ENCODE data around the gene ZNF865. TPM values are rescaled to one million over a fixed set of nuclear protein-coding genes. Genes with fewer than 3 reads are reported as not detected.

ZNF865 gene
- total RNA-seq, 1 donor from 2014 or later, result 20.3 TPM

DNA sequence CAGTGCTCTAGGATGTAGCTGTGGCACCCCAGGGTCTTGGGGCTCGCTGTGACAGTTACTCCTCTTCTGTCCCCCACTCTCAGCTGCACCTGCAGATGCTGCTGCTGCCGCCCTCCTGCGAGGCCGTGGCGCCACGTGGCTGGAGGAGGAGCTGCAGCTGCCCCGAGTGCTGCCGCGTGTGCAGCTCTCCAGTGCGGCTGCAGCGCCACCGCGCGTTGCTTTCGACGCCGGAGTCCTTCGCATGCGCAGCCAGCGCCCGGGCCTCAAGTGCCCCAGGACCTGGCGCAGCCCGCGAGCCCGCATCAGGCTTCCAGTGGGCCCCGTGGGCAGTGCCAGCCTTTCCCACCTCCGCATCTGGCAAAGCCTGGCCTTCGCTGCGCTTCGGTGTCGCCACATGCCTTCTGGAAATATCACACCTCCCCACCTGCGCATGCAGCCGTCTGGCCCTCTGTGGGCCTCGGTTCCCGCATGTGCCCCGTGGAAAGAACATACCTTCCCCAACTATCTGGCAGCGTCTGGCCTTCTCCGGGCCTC, 34.7 kb downstream of the ZNF865 start:
- peaks cover 60% of the 10 kb centered on the region for H3K4me1 Mint-ChIP-seq
- H3K27ac Mint-ChIP-seq (ENCODE audit: unreplicated experiment), result peak overlapping the region; percentile 86
- no peak for DNase-seq (ENCODE audit: low read depth, low spot score)
- H3K36me3 Mint-ChIP-seq (ENCODE audit: low read depth), result peaks cover 16% of the 10 kb centered on the region
- peaks cover 21% of the 10 kb centered on the region for H3K27me3 Mint-ChIP-seq (ENCODE audit: low read depth)
- H3K4me3 Mint-ChIP-seq, result peak overlapping the region; percentile 96
- TF ChIP-seq, protein P1, sequence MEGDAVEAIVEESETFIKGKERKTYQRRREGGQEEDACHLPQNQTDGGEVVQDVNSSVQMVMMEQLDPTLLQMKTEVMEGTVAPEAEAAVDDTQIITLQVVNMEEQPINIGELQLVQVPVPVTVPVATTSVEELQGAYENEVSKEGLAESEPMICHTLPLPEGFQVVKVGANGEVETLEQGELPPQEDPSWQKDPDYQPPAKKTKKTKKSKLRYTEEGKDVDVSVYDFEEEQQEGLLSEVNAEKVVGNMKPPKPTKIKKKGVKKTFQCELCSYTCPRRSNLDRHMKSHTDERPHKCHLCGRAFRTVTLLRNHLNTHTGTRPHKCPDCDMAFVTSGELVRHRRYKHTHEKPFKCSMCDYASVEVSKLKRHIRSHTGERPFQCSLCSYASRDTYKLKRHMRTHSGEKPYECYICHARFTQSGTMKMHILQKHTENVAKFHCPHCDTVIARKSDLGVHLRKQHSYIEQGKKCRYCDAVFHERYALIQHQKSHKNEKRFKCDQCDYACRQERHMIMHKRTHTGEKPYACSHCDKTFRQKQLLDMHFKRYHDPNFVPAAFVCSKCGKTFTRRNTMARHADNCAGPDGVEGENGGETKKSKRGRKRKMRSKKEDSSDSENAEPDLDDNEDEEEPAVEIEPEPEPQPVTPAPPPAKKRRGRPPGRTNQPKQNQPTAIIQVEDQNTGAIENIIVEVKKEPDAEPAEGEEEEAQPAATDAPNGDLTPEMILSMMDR (conservative IDR thresholded peaks at IDR 0.05), result no peak
- H3K9me3 Mint-ChIP-seq, result peaks cover 2% of the 10 kb centered on the region

DNA sequence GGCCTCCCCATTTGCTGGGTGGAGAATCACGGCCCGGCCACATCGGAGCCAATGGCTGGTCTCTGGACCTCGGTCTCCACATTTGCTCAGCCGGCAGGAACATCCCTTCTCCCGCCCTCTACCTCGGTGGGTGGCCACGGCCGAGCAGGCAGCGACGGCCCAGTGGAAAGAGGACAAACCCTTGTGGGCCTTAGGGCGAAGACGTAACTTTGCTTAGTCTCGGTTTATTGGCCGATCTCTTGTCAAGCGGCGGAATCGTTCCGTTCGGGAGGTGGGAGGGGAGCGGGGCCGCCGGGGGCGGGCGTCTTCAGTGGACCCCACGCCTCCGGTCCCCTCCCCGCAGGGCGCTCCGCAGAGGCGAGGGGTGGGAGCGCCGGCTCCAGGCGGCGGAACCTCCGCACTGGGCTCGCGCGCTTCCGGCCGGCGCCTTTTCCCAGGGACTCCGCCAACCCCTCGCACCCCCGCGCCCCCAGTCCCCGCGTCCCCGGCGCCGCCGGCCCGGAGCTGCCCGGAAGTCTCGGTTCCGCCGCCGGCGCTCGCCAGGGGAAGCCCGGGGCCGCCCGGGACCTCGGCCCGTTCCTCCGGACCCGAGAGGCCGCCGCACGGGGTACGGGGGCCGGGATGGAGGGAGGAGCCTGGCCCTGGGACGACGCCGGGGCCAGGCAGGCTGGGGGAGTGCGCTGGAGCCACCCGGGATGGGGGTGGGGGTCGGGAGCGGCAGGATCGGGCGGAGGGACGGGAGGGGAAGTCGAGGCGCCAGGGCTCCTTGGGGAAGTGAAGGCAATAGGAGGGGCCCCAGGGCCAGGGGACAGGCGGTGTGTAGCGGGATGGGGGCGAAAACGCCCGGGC, 35.4 kb downstream of the ZNF865 start, which contains the start of gene ZNF580:
ZNF580 (plus strand) TSS at position 426 of the 849 bp plus-strand sequence. CDS start 1,507 bp downstream, outside the sequence.
- Mint-ChIP-seq H3K27ac (ENCODE audit: unreplicated experiment) (peak within 1 kb of the TSS; percentile 86), H3K4me3 (peak within 1 kb of the TSS; percentile 96), H3K27me3 (ENCODE audit: low read depth) (peaks cover 21% of the 10 kb centered on the region), H3K4me1 (peaks cover 53% of the 10 kb centered on the region), H3K36me3 (ENCODE audit: low read depth) (peaks cover 19% of the 10 kb centered on the region), H3K9me3 (peaks cover 2% of the 10 kb centered on the region)
- TF ChIP-seq, protein P1 (conservative IDR thresholded peaks at IDR 0.05), result no peak
- peak; percentile 48 for DNase-seq (ENCODE audit: low read depth, low spot score)

DNA sequence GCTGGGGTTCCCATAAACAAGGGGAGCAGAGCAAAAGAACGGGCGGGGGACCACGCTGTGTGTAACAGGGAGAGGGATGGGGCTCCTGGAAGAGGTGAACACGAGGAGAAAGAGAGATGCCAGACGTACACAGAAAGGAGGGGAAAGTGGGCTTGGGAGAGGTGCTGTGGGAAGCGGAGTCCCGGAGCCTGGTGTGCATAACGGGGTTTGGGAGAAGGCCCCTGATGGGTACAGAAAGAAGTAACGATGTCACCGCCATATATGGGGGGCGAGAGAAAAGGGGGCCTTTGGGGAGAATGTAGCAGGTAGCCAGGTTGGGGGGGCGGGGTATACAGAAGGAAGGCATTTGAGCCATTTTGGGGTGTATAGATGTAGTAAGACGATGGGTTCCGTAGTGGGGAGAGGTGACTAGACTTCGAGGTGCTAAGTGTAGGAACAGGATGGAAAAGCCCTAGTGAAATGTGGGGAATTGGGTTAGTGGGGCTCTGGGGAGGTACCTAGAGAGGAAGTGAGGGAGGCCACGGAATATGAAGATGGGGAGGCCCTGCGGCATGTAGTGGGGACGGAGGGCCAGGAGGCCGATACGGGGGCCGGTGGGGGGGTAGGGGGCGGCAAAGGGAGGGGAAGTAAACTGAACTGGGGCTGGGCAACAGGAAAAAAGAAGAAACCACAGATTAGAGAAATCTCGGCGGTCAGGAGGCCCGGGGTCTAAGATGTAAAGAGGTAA, 36.1 kb downstream of the ZNF865 start:
- peak overlapping the region; percentile 90 for H3K4me3 Mint-ChIP-seq
- peaks cover 2% of the 10 kb centered on the region for H3K9me3 Mint-ChIP-seq
- peaks cover 46% of the 10 kb centered on the region for H3K4me1 Mint-ChIP-seq
- peak overlapping the region; percentile 66 for H3K27ac Mint-ChIP-seq (ENCODE audit: unreplicated experiment)
- peaks cover 19% of the 10 kb centered on the region for H3K36me3 Mint-ChIP-seq (ENCODE audit: low read depth)
- H3K27me3 Mint-ChIP-seq (ENCODE audit: low read depth), result peaks cover 21% of the 10 kb centered on the region
- TF ChIP-seq, protein P1 (conservative IDR thresholded peaks at IDR 0.05), result no peak
- DNase-seq (ENCODE audit: low read depth, low spot score), result no peak

DNA sequence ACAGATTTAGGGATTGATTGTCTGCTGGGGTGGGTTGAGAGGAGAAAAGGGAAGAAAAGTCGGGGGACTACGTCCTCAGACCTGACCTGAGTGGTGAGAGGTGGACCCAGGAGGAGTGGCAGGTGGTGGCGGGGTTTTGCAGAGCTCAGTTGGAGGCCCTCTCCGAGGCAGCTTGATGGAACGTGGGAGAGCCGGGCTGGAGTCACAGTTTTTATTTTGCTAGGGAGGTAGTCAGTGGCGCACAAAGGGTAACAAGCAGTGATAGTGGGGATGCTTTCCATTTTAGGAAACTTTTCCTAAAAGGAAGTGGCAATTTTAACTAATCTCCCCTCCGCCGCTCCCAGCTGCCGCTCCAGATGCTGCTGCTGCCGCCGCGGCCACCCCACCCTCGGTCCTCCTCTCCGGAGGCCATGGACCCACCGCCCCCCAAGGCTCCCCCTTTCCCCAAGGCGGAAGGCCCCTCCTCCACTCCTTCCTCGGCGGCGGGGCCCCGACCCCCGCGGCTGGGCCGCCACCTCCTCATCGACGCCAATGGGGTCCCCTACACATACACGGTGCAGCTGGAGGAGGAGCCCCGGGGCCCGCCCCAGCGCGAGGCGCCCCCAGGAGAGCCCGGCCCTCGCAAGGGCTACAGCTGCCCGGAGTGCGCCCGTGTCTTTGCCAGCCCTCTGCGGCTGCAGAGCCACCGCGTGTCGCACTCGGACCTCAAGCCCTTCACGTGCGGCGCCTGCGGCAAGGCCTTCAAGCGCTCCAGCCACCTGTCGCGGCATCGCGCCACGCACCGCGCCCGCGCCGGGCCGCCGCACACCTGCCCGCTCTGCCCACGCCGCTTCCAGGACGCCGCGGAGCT, 36.9 kb downstream of the ZNF865 start:
- H3K4me3 Mint-ChIP-seq, result peak overlapping the region; percentile 98
- TF ChIP-seq, protein P1 (conservative IDR thresholded peaks at IDR 0.05), result no peak
- peaks cover 2% of the 10 kb centered on the region for H3K9me3 Mint-ChIP-seq
- H3K27ac Mint-ChIP-seq (ENCODE audit: unreplicated experiment), result peak overlapping the region; percentile 66
- no peak for DNase-seq (ENCODE audit: low read depth, low spot score)
- peaks cover 49% of the 10 kb centered on the region for H3K4me1 Mint-ChIP-seq
- H3K27me3 Mint-ChIP-seq (ENCODE audit: low read depth), result peaks cover 21% of the 10 kb centered on the region
- peaks cover 19% of the 10 kb centered on the region for H3K36me3 Mint-ChIP-seq (ENCODE audit: low read depth)
